Ectodermal cell (in vitro differentiated cells): Measurements from ENCODE around the gene SPAG4. TPM values are rescaled to one million over a fixed set of nuclear protein-coding genes. Genes with fewer than 3 reads are reported as not detected.

Source experiments
- H3K27ac ChIP-seq: 2 replicates; pipeline ENCODE4 v1.7.0; 2013; ENCODE audit warnings: mild to moderate bottlenecking, low read depth, low read length; ENCODE audit not compliant: insufficient read depth, poor library complexity, severe bottlenecking
- H3K27me3 ChIP-seq: 2 replicates; pipeline ENCODE4 v1.7.0; 2013; ENCODE audit warnings: mild to moderate bottlenecking, low read length; ENCODE audit not compliant: insufficient read depth, control insufficient read depth, poor library complexity, severe bottlenecking
- H3K36me3 ChIP-seq: one replicate; pipeline ENCODE4 v1.7.0; 2013; ENCODE audit warnings: low read length; ENCODE audit not compliant: control insufficient read depth, insufficient read depth
- H3K4me1 ChIP-seq: one replicate; pipeline ENCODE4 v1.7.0; 2013; ENCODE audit warnings: low read length; ENCODE audit not compliant: control insufficient read depth, insufficient read depth
- H3K4me3 ChIP-seq: 2 replicates; pipeline ENCODE4 v1.7.0; 2013; ENCODE audit warnings: low read depth, low read length, control low read depth; ENCODE audit not compliant: insufficient read depth
- H3K9me3 ChIP-seq: 2 replicates; pipeline ENCODE4 v1.7.0; 2013; ENCODE audit warnings: mild to moderate bottlenecking, low read length, moderate library complexity; ENCODE audit not compliant: control insufficient read depth
- WGBS, 2 experiments: methylation state at CpG; one replicate each; pipeline ENCODE4 v1.1.7; 2013; ENCODE audit warnings: missing lambda C conversion rate in 2 of 2; 5-methylcytosine and 5-hydroxymethylcytosine counted together
- polyA plus RNA-seq, 4 experiments: library from polyadenylated mRNA; stranded (reverse); fragments of 50-300 nt; gene quantifications; one replicate each; pipeline ENCODE4 v1.2.3, GENCODE V29; 2013

Gene SPAG4, protein sequence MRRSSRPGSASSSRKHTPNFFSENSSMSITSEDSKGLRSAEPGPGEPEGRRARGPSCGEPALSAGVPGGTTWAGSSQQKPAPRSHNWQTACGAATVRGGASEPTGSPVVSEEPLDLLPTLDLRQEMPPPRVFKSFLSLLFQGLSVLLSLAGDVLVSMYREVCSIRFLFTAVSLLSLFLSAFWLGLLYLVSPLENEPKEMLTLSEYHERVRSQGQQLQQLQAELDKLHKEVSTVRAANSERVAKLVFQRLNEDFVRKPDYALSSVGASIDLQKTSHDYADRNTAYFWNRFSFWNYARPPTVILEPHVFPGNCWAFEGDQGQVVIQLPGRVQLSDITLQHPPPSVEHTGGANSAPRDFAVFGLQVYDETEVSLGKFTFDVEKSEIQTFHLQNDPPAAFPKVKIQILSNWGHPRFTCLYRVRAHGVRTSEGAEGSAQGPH
- polyA plus RNA-seq (2013, experiment 1 of 4): 2.6 TPM
- polyA plus RNA-seq (2013, experiment 2 of 4): 3.6 TPM
- polyA plus RNA-seq (2013, experiment 3 of 4): 3.7 TPM
- polyA plus RNA-seq (2013, experiment 4 of 4): 3.7 TPM

DNA sequence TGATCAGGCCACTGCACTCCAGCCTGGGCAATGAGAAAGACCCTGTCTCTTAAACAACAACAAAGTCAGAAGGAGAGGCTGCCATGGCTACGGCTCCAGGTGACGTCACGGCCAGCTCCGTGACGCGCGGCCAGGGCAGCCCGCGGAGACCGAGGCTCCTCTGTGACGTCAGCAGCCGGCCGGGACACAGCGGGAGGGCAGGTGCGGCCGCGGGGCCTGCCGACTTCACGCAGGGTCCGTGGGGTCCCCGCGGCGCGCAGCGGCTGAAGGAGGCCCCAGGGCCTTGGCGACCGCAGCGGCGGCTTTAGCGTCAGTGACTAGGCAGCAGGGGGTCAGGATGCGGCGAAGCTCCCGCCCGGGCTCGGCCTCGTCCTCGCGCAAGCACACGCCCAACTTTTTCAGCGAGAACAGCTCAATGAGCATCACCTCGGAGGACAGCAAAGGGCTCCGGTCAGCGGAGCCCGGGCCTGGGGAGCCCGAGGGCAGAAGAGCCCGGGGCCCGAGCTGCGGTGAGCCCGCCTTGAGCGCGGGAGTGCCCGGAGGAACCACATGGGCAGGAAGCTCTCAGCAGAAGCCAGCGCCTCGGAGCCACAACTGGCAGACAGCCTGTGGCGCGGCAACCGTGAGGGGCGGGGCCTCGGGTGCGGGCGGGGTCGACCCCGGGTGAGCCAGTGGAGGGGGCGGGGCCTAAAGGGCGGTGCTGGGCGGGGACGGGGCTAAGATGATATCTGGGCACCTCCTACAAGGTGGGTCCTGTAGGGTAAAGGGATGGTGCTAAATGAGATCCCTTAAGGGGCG lies at the start of gene SPAG4:
SPAG4 (plus strand) TSS at position 163 of the 798 bp plus-strand sequence; CDS start at position 338, 175 bp downstream.
- Histone ChIP-seq H3K4me1 (peaks cover 12% of the 10 kb centered on the region), H3K36me3 (no peaks in the 10 kb centered on the region), H3K4me3 (peak within 1 kb of the TSS; percentile 39), H3K27ac (peak within 1 kb of the TSS; percentile 76), H3K27me3 (peaks cover 30% of the 10 kb centered on the region), H3K9me3 (no peaks in the 10 kb centered on the region)
- 2% methylated on average over 68 of the region's 68 CpGs for WGBS, 2 experiments

DNA sequence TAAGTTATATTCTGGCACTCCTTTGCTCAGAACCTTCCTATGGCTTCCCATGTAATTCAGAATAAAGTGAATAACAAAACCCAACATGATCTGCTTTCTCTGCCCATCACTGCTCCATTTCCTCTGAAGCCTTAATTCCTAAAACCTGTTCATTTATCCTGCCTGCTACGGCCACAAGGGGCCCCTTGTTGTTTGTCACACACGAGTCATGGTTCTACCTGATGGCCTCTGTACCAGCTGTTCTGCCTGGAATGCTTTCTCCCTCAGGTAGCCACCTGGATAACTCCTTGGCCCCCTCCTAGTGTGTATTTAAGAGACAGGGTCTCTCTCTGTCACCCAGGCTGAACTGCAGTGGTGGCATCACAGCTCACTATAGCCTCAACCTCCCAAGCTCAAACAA lies 47.0 kb upstream of the SPAG4 start:
- H3K9me3 ChIP-seq: no peaks in the 10 kb centered on the region
- H3K4me3 ChIP-seq: no peak overlapping the region
- no peaks in the 10 kb centered on the region for H3K4me1 ChIP-seq
- H3K36me3 ChIP-seq: no peaks in the 10 kb centered on the region
- H3K27ac ChIP-seq: no peak overlapping the region
- H3K27me3 ChIP-seq: no peaks in the 10 kb centered on the region
- WGBS, 2 experiments: 24 to 38% methylated on average over 2 of the region's 2 CpGs

DNA sequence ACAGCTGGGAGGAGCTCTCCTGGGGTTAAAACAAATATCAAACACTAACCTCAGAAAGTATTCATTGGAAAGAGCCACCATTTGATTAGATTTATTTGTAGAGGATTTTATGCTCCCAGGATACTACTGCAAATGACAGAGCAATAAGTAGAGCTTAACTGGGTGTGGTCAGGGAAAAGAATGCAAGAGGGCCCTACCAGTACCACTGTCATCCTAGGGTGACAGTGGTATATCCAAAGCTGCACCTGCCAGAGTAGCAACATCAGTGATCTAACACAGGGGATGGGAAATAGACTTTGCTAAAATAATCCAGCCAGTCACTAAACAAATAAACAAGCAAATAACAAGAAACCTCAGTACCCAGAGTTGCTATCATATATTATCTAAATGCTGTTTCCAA lies 44.1 kb upstream of the SPAG4 start:
- Histone ChIP-seq H3K4me1 (no peaks in the 10 kb centered on the region), H3K9me3 (no peaks in the 10 kb centered on the region), H3K4me3 (no peak overlapping the region), H3K36me3 (no peaks in the 10 kb centered on the region), H3K27ac (no peak overlapping the region), H3K27me3 (no peaks in the 10 kb centered on the region)

DNA sequence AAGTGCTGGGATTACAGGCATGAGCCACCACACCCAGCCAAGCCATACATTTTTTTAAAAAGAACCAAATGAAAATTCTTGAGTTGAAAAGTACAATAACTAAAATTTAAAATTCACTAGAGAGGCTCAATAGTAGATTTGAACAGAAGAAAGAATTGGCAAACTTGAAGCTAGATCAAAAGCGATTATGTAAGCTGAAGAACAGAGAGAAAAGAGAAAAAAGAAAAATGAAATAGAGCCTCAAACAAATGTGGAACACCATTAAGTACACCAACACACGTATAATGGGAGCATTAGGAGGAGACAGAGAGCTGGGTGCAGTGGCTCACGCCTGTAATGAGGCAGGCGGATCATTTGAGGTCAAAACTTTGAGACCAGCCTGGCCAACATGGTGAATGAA lies 42.8 kb upstream of the SPAG4 start:
- Histone ChIP-seq H3K27me3 (no peaks in the 10 kb centered on the region), H3K27ac (no peak overlapping the region), H3K9me3 (no peaks in the 10 kb centered on the region), H3K4me1 (no peaks in the 10 kb centered on the region), H3K36me3 (no peaks in the 10 kb centered on the region), H3K4me3 (no peak overlapping the region)
- 94 to 95% methylated on average over 4 of the region's 4 CpGs for WGBS, 2 experiments

DNA sequence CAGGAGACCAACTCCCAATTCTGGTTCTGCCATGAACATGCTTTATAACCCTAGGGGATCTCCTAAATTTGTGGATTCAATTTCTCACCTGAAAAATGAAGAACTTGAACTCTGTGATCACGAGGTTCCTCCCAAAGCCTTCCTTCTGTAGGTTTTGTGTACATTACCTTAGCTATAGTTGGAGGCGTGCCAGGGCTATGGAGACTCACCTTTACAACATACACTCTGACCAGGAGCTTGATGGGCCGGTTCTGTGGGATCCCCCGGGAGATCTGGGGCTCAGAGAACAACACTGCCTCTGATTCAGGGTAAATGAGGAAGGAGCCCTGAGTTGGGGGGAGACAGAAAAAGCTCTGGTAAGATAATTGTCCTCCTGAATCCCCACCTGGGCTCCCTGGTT lies 39.7 kb upstream of the SPAG4 start:
- Histone ChIP-seq H3K27me3 (no peaks in the 10 kb centered on the region), H3K4me3 (no peak overlapping the region), H3K4me1 (no peaks in the 10 kb centered on the region), H3K27ac (no peak overlapping the region), H3K9me3 (no peaks in the 10 kb centered on the region), H3K36me3 (no peaks in the 10 kb centered on the region)
- 86 to 92% methylated on average over 4 of the region's 4 CpGs for WGBS, 2 experiments

DNA sequence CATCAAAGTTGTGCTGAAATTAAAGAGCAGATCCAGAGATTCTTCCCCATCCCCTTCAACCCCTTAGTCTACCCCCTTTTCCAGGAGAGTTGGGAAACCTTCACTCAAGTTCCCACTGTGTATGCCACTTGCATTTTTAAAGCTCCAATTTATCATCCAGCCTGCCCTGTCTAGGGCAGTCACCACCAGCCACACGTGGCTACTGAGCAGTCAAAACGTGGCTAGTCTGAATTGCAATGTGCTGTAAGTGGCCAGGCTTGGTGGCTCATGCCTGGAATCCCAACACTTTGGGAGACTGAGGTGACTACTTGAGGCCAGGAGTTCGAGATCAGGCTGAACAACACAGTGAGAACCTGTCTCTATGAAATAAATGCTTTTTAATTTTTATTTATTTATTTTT lies 38.8 kb upstream of the SPAG4 start:
- no peaks in the 10 kb centered on the region for H3K9me3 ChIP-seq
- H3K4me1 ChIP-seq: no peaks in the 10 kb centered on the region
- no peak overlapping the region for H3K27ac ChIP-seq
- 75 to 77% methylated on average over 3 of the region's 3 CpGs for WGBS, 2 experiments
- H3K36me3 ChIP-seq: no peaks in the 10 kb centered on the region
- no peak overlapping the region for H3K4me3 ChIP-seq
- no peaks in the 10 kb centered on the region for H3K27me3 ChIP-seq

DNA sequence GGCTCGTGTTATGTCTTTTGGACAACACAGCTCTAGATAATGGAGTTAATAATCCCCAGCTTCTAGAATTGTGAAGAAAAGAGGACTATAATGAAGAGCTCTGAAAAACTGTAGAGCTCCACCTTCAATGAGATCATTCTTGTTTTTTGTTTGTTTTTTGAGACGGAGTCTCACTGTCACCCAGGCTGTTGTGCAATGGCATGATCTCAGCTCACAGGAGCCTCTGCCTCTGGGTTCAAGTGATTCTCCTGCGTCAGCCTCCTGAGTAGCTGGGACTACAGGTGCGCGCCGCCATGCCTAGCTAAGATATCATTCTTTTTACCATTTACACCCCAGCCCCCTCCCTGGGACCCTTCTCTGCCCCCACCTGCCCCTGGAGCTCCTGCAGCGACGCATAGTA lies 37.2 kb upstream of the SPAG4 start:
- H3K27me3 ChIP-seq: no peaks in the 10 kb centered on the region
- no peak overlapping the region for H3K4me3 ChIP-seq
- H3K27ac ChIP-seq: no peak overlapping the region
- H3K36me3 ChIP-seq: no peaks in the 10 kb centered on the region
- WGBS, 2 experiments: 94 to 95% methylated on average over 8 of the region's 8 CpGs
- no peaks in the 10 kb centered on the region for H3K9me3 ChIP-seq
- no peaks in the 10 kb centered on the region for H3K4me1 ChIP-seq

DNA sequence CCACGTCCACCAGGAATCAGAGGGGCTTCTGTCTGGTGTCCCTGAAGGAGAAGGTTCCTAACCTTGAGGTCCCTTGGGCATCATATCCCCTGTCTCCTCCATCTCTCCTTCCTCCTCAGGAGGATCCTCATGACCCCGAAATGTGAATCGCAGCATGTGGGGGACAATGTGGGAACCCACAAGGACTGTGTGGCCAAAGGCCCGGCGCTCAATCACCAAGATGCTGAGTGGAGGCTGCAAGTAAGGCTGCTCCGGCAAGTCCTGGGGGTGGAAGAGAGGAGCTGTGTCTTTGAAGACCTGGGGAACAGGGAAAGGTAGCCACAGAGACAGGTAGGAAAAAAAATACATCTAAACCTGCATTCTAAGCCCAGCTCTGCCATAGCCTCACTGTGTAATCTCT lies 36.4 kb upstream of the SPAG4 start:
- 93 to 94% methylated on average over 6 of the region's 6 CpGs for WGBS, 2 experiments
- no peak overlapping the region for H3K4me3 ChIP-seq
- no peaks in the 10 kb centered on the region for H3K9me3 ChIP-seq
- H3K36me3 ChIP-seq: no peaks in the 10 kb centered on the region
- H3K27me3 ChIP-seq: no peaks in the 10 kb centered on the region
- no peaks in the 10 kb centered on the region for H3K4me1 ChIP-seq
- H3K27ac ChIP-seq: no peak overlapping the region

DNA sequence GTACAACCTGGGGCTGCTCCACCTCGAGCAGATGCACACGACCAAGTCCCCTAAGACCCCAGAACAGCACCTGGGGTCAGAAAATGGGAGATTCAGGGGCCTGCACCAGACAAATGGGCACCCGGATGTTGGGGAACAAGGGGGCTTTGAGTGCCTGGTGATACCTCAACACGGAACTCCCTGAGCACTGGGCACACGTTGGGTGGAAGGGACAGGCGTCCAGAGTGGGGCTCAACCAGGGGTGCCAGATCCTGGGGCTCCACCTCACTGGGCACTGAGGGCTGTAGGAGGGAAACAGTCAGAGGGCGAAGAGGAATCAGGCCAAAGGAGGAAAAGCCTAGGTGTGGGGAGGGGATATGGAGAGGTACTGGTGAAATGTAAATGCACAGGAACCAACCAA lies 33.5 kb upstream of the SPAG4 start:
- no peaks in the 10 kb centered on the region for H3K9me3 ChIP-seq
- H3K4me3 ChIP-seq: no peak overlapping the region
- H3K36me3 ChIP-seq: no peaks in the 10 kb centered on the region
- no peaks in the 10 kb centered on the region for H3K27me3 ChIP-seq
- WGBS, 2 experiments: 94 to 95% methylated on average over 7 of the region's 7 CpGs
- H3K4me1 ChIP-seq: no peaks in the 10 kb centered on the region
- H3K27ac ChIP-seq: no peak overlapping the region

DNA sequence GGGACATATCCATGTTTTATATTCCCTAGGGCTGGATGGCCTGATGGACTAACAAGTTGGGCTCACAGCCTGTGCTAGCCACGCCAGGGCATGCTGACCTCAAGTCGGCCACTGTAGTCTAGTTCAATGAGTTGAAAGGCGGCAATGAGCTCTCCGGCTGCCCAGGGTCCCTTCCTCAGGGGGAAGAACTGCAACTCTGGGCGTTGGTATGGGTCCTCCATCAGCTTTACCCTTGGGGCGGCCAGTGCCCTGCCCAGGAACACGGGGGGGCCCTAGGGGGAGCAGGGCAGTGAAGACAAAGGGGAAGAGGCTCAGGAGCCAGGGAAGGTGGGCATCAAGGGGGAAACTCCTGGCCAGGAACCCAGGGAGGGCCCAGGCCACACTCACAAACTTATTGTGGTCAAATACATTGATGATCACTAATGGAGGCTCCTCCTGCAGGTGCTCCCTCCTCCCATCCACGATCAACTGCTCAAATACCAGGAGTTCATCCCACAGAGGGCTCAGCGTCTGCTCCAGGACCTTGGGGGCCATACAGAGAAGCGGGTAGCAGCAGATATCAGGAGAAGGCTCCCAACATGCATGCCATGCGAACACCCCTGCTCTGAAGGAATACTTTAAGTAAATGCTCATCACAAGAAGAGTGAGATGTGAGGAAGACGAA lies 32.8 kb upstream of the SPAG4 start:
- Histone ChIP-seq H3K36me3 (no peaks in the 10 kb centered on the region), H3K27me3 (no peaks in the 10 kb centered on the region), H3K27ac (no peak overlapping the region), H3K4me3 (no peak overlapping the region), H3K4me1 (no peaks in the 10 kb centered on the region), H3K9me3 (no peaks in the 10 kb centered on the region)
- WGBS, 2 experiments: 89 to 90% methylated on average over 12 of the region's 12 CpGs
